HFF-Myc (cell line): ENCODE data around the gene SLC51B.

Source experiments
- DNase-seq: peaks from one replicate; pipeline ENCODE4 v3.0.0-alpha.2; 2011; ENCODE audit warnings: low read depth; ENCODE audit errors: extremely low read depth
- H3K4me3 ChIP-seq: replicated peaks from 2 replicates; pipeline ENCODE4 v1.5.1; 2011; ENCODE audit warnings: low read depth, mild to moderate bottlenecking, control low read depth, low read length
- CTCF ChIP-seq: IDR thresholded peaks from 2 replicates; pipeline ENCODE4 v1.5.1; 2012; ENCODE audit warnings: mild to moderate bottlenecking, low read depth, low read length, control low read depth; ENCODE audit errors: missing control alignments

Gene SLC51B

GRCh38 chr15:65051266-65051665 is 6.1 kb downstream of the SLC51B start:
- no peak for TF ChIP-seq CTCF
- no peak for DNase-seq
- no peak overlapping the region for H3K4me3 ChIP-seq

- TF ChIP-seq CTCF = no peak
- no peak for DNase-seq
- H3K4me3 ChIP-seq = no peak overlapping the region
Measured at GRCh38 chr15:65052956-65053355, 7.8 kb downstream of the SLC51B start.

GRCh38 chr15:65054333-65055200 is 9.4 kb downstream of the SLC51B start:
- peak; percentile 41 for DNase-seq
- peak; percentile 95 for TF ChIP-seq CTCF
- H3K4me3 ChIP-seq = no peak overlapping the region

GRCh38 chr15:65055201-65055870 is 10.1 kb downstream of the SLC51B start:
- no peak overlapping the region for H3K4me3 ChIP-seq
- TF ChIP-seq CTCF = no peak
- no peak for DNase-seq

- no peak overlapping the region for H3K4me3 ChIP-seq
- TF ChIP-seq CTCF = no peak
- no peak for DNase-seq
Measured at GRCh38 chr15:65056106-65056505, 10.9 kb downstream of the SLC51B start.

- DNase-seq = no peak
- no peak for TF ChIP-seq CTCF
- no peak overlapping the region for H3K4me3 ChIP-seq
Measured at GRCh38 chr15:65056868-65057548, 11.8 kb downstream of the SLC51B start.
